DMS 273 (cell line): Measurements from ENCODE around the gene BAZ2A.
A peak's percentile ranks its signal among the peaks of the same experiment; 100 is the strongest.
"Not testable (repeated sequence)": the region's sequence is repeated elsewhere in the genome, so short reads cannot be mapped to it uniquely, and the experiment has no call there.

ENCODE experiments used
- DNase-seq: peaks from one replicate; lab custom pipeline; 2025; ENCODE audit not compliant: unreplicated experiment; lab: John Stamatoyannopoulos, UW

BAZ2A gene

DNA sequence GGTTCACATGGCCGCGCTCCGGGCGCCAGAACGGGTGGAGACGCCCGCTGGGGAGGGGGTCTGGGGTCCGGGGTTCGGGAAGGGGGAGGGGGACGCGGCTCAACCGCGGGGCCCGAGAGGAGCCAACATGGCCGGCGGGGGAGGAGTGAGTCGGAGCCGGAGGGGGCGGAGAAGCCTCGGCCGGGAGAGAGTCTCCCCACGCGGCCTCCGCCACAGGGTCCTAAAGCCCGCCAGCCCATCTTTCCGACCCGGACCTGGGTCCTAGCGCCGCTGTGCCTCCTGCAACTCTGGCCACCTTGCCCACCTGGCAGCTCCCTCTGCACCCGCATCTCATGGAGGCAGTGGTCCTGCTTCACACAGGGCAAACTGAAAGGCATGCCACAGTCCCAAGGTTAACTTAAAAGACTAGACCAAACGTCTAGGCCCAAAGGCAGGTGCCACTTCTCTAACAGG, at the start of gene BAZ2A:
BAZ2A (minus strand) TSS at position 147 of the 453 bp plus-strand sequence. CDS start 12,796 bp downstream, outside the sequence.
- DNase-seq, result peak; percentile 89

DNA sequence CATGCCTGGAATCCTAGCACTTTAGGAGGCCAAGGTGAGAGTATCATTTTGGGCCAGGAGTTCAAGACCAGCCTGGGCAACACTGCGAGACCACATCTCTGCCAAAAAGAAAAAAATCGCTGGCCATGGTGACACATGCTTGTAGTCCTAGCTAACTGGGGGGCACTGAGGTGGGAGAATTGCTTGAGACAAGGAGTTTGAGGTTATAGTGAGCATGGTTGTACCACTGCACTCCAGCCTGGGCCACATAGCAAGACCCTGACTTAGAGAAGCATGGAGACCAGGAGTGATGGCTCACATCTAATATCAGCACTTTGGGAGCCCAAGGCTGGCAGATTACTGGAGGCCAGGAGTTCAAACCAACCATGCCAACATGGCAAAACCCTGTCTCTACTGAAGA, 48.7 kb upstream of the BAZ2A start:
- no peak for DNase-seq

DNA sequence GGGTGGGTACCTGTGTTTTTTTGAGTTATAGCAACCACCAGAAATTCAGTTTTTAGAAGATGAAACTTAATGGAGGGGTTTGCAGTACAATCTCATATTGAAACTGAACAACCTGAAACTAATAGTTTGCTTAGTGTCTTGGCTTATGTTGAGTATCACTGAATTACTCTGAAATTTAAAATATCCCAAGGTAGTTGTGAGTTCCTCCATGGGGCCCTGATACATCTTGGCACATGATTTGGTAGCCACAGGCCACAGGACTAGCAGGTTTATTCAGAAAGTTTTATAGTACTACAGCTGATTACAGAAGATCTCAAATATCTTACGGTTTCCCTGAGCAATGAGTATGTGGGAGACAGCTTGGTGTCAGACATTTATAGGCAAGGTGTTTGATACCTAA, 47.6 kb upstream of the BAZ2A start:
- no peak for DNase-seq

GRCh38 chr12:56676851-56677580, 46.9 kb upstream of the BAZ2A start:
- no peak for DNase-seq

DNA sequence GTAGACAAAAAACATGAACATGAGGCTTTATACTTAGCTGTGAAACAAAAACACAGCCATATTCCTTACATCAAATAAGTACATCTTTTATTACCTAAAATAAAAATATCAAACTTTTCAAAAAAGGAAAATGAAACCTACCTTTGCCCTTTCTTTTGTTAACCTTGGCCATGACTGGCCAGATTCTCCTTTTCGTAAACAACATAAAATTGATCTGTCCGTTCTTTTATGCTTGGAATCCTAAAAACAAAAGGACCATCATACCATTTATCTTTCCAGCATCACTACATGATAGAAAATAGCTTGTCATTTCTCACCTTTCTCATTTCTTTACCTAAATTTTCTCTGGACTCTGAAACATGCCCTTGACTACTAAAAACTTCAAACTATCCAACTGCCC, 41.5 kb upstream of the BAZ2A start:
- no peak for DNase-seq

DNA sequence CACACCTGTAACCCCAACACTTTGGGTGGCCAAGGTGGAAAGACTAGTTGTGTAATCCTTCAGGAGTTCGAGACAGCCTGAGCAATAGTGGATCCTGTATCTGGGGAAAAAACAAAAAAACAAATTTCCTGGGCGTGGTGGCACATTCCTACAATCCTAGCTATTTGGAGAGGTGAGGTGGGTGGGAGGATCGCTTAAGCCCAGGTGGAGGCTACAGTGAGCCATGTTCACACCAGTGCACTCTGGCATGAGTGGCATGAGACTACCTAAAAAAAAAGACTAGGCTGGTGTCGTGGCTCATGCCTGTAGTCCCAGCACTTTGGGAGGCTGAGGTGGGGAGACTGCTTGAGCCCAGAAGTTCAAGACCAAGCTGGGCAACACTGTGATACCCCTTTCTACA, 40.7 kb upstream of the BAZ2A start:
- DNase-seq, result no peak

DNA sequence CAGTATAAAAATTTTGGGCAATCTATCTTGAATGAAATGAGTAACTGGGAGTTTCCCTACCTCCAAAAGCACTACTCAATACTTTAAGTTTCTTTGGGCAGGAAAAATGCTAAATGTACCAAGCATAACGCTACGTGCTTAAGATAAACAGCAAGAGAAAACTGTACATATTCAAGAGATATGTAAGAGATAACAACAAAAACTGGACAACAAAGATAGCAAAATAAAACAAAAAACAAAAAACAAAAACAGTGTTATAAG, 38.0 kb upstream of the BAZ2A start:
- no peak for DNase-seq

DNA sequence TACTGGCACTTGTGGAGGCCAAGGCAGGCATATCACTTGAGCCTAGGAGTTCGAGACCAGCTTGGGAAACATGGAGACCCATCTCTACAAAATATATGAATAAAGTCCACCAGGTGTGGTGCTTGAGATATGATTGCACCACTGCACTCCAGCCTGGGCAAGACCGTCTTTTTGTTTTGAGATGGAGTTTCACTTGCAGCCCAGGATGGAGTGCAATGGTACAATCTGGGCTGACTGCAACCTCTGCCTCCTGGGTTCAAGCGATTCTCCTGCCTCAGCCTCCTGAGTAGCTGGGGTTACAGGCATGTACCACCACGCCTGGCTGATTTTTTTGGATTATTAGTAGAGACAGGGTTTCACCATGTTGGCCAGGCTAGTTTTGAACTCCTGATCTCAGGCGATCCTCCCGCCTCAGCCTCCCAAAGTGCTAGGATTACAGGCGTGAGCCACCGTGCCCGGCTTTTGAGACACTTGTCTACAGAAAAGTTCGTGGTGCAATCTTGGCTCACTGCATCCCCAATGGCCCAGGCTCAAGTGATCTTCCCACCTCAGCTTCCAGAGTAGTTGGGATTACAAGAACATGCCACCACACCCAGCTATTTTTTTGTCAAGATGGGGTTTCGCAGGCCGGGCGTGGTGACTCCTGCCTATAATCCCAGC, 32.0 kb upstream of the BAZ2A start:
- peak; percentile 30 for DNase-seq

DNA sequence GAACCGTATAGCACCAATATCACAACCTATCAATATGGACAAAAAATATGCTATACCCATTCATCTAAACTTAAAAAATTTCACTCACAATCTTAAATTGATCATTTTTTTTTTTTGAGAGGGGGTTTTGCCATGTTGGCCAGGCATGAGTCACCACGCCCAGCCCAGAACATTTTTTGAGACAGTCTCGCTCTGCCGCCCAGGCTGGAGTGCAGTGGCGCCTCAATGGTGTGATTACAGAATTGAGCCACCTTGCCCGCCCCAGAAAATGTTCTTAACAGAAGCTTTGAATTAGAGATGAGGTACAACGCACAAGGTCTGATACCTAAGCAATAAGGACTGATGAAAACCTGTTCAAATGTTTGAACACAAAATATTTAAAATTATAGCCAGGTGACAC, 31.4 kb upstream of the BAZ2A start:
- no peak for DNase-seq

DNA sequence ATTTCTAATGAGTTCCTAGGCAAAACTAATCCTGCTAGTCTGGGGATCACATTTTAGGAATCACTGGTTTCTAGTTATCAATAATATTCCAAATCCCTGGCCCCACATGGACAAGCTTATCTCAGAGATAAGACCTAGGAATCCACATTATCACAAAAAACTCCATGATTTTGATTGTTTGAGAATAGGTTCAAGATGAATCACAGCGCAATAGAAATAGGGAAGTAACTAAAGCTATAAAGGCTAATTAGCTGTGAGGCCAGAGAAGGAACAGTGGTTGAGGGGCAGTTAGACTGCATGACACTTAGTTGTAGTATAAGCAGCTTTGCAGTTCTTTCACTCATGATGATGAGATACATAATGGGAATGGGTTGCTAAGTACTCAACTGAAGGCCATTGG, 28.8 kb upstream of the BAZ2A start:
- peak; percentile 8 for DNase-seq

DNA sequence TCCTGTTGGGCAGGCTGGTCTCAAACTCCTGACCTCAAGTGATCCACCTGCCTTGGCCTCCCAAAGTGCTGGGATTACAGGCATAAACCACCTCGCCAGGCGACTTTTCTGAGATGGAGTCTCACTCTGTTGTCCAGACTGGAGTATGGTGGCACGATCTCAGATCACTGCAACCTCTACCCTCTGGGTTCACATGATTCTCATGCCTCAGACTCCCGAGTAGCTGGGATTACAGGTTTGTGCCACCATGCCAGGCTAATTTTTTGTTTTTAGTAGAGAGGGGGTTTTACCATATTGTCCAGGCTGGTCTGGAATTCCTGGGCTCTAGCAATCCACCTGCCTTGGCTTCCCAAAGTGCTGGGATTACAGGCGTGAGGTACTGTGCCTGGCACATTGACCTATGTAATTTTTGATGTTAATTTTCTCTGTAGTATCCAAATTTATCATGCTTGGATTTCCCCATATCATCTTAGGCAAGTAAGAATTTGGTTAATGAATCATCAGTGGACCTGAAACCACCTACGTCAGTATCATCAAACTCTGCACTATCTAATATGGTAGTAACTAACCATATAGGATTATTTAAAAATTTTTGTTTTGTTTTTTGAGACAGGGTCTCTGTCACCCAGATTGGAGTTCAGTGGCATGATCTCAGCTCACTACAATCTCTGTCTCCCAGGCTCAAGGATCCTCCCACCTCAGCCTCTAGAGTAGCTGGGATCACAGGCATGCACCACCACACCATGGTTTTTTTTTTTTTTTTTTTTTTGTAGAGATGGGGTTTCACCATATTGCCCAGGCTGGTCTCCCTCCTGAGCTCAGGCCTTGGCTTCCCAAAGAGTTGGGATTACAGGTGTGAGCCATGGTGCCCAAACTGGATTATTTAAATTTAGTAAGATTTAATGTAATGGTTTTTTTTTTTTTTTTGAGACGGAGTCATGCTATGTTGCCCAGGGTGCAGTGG, 27.6 kb upstream of the BAZ2A start:
- no peak for DNase-seq

DNA sequence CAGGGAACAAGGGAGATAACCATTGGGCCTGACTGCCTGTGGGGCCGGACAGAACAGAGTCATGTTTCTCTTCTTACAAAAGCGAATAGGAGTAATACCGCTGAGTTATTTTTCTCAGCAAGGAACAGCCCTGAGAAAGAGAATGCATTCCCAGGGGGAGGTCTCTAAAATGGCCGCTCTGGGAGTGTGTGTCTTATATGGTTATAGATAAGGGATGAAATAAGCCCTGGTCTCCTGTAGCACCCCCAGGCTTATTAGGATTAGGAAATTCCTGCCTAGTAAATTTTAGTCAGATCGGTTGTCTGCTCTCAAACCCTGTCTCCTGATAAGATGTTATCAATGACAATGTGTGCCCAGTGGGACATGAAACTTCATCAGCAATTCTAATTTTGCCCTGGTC, 23.7 kb upstream of the BAZ2A start:
- DNase-seq, result not testable (repeated sequence)

- not testable (repeated sequence) for DNase-seq
Observed at GRCh38 chr12:56648023-56648422, 17.9 kb upstream of the BAZ2A start.

DNA sequence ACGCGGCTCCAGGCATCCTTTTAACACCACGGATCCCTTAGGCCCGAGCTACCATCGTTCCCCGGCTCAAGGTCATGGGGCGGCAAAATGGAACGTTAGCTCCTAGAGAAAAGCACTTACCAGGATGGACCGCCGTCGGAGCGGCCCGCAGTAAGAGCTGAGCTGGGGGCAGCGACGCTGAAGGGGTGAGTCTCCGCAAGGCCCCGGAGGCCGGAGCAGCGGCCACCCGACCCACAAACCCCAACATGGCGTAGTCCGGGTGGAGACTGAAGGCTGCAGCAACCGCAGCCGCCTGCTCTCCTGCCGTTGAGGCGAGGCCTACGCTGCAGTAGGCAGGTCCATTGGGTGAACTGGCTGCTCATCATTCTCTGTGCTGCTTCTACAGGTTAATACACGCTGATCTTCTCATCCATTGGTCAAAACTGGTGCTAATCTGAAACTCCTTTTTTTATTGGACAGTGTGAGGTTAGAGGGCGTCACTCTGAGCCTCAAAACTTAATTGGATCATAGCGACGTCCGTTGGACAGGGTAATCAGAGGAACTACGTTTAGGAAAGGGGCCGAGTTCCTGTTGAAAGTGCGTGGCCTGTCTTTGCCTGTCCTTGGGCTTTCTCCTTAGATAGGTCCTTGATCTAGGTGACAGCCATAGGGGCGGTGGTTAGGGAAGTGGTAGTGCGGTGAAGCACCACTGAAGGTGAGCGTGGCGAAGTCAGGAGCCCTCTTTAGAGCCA, 15.8 kb upstream of the BAZ2A start, which contains the start of gene ATP5F1B:
ATP5F1B (minus strand) TSS at position 268 of the 730 bp plus-strand sequence; CDS start at position 247, 21 bp downstream.
- DNase-seq, result peak; percentile 99

GRCh38 chr12:56645201-56645716, 15.1 kb upstream of the BAZ2A start:
- peak; percentile 23 for DNase-seq

- DNase-seq, result peak; percentile 20
Observed at GRCh38 chr12:56644654-56645053, 14.5 kb upstream of the BAZ2A start.

GRCh38 chr12:56641219-56641618, 11.1 kb upstream of the BAZ2A start:
- no peak for DNase-seq

- no peak for DNase-seq
Observed at GRCh38 chr12:56637621-56638020, 7.5 kb upstream of the BAZ2A start.

GRCh38 chr12:56636675-56637540, 6.8 kb upstream of the BAZ2A start:
- peak; percentile 99 for DNase-seq
